ENCODE results near the gene TCOF1. TPM values are rescaled to one million over a fixed set of nuclear protein-coding genes. Genes with fewer than 3 reads are reported as not detected.

Gene TCOF1
- total and polyA plus RNA-seq, 2 of the 8 experiments (the other 6 are each of a cell fraction or from before 2014, with no cell fraction given): 35.9 to 170 TPM

DNA sequence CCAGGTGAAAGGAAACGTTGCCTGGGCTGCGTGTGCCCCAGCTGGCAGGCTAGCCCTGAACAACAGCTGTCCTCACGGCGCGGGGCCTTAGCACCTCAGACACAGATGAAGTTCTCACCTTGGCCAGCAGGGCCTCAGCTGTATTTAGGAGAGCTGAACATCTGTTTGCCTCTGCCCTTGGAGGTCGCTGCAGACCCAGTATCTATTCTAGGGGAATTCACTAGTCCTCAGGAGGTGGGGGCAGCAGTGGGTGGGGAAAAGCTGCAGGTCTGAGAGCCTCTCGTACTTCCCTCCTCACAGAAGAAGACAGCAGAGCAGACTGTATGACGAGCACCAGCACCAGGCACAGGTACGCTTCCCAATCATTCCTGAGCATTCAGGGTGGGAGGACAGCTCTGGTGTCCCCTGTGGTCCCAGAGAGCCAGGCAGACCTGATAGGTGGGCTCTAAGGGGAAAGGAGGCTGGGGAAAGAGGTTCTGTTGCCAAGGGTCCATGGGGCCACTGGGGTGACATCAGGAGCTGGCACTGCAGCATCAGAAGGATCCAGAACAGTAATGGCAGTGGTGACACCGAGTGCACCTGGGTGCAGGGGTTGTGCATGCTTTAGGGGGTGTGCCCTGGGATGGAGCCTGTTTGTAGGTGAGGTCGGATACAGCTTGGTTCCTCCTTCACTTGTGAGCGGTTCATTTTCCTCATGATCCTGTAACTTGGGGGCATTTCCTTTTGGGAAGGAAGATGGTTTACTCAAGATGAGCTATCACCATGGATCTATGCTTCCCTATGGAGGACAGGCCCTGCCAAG is 41.4 kb downstream of the TCOF1 start:
- DNase-seq (ENCODE audit: low read depth in 1 of 2, low spot score in 2 of 2) (no peak), FAIRE-seq (no peak)
- Histone ChIP-seq H2BK5ac (ENCODE audit: low read depth, low read length) (no peak overlapping the region), H3K9ac (replicated peaks in 1 of 4; ENCODE audit: extremely low read depth in 1 of 4, low read depth in 3 of 4, low read length in 3 of 4) (no peak overlapping the region), H3K14ac (ENCODE audit: insufficient read length) (no peak overlapping the region), H4K91ac (replicated peaks; ENCODE audit: insufficient read length, low read length) (no peak overlapping the region), H3K27me3 (replicated peaks in 1 of 4; ENCODE audit: control insufficient read depth in 3 of 4, extremely low read depth in 1 of 4, insufficient read depth in 3 of 4, low read length in 3 of 4) (no peaks in the 10 kb centered on the region), H3K56ac (replicated peaks; ENCODE audit: insufficient read length, low read depth, low read length) (no peak overlapping the region), H3K36me3 (ENCODE audit: control insufficient read depth in 2 of 4, insufficient read depth in 4 of 4, low read length in 3 of 4) (peaks cover 38 to 83% (median 65%) of the 10 kb centered on the region in 4 experiments), H3K9me3 (ENCODE audit: insufficient read depth in 2 of 2, low read depth in 1 of 2, low read length in 1 of 2) (no peaks in the 10 kb centered on the region), H3K23me2 (ENCODE audit: low read depth, low read length) (no peaks in the 10 kb centered on the region), H3K79me1 (ENCODE audit: low read depth, low read length) (no peaks in the 10 kb centered on the region), H3K4ac (replicated peaks; ENCODE audit: insufficient read length, low read depth, low read length) (no peak overlapping the region), H4K20me1 (replicated peaks in 1 of 2; ENCODE audit: control insufficient read depth in 1 of 2, insufficient read depth in 2 of 2, low read length in 2 of 2) (peaks cover 6 to 11% of the 10 kb centered on the region in 2 experiments), H3K18ac (ENCODE audit: extremely low read depth, low read length) (no peak overlapping the region), H2BK20ac (ENCODE audit: low read length) (no peak overlapping the region), H3K23ac (ENCODE audit: insufficient read length) (no peak overlapping the region), H2AK5ac (ENCODE audit: low read depth, low read length) (no peak overlapping the region), H2BK120ac (replicated peaks; ENCODE audit: low read depth, low read length) (no peak overlapping the region), H4K5ac (ENCODE audit: insufficient read length, low read depth, low read length) (no peak overlapping the region), H3K79me2 (ENCODE audit: control insufficient read depth in 1 of 2, insufficient read depth in 2 of 2, low read length in 2 of 2) (no peaks in the 10 kb centered on the region), H3K4me1 (replicated peaks in 1 of 4; ENCODE audit: control insufficient read depth in 3 of 4, insufficient read depth in 4 of 4, low read length in 3 of 4) (no peaks in the 10 kb centered on the region), H3K4me3 (ENCODE audit: extremely low read depth in 1 of 4, insufficient read depth in 2 of 4, low read depth in 3 of 4, low read length in 4 of 4) (no peak overlapping the region), H2AFZ (ENCODE audit: low read length) (no peak overlapping the region), H2BK15ac (ENCODE audit: low read length) (no peak overlapping the region), H3K4me2 (ENCODE audit: insufficient read depth in 1 of 2, low read depth in 2 of 2, low read length in 2 of 2) (no peak overlapping the region), H4K8ac (ENCODE audit: extremely low read depth, insufficient read depth, low read length) (no peak overlapping the region), H2BK12ac (ENCODE audit: low read depth, low read length) (no peak overlapping the region), H3K27ac (ENCODE audit: low read depth, low read length) (no peak overlapping the region; the same call in 1 of the 2 replicates)
- ChIA-PET CTCF (ENCODE audit: partially characterized antibody) (interaction anchor here (0.5 to 16.9 kb wide), 28 partner anchors 10 to 316 kb away, joined by 3 to 274 read pairs (median 4); partner anchors contain the start of gene CD74), POLR2A (ENCODE audit: partially characterized antibody) (interaction anchor here (0.6 to 19.1 kb wide), 8 partner anchors 7 to 47 kb away, joined by 3 to 455 read pairs (median 6); partner anchors contain the start of genes CD74 and TCOF1)
- WGBS, 2 experiments (ENCODE audit: extremely low coverage in 1 of 2, insufficient coverage in 1 of 2, insufficient read length in 1 of 2, insufficient replicate concordance in 2 of 2, low coverage in 1 of 2, low lambda C conversion rate in 2 of 2, missing lambda C conversion rate in 1 of 2): 86% methylated on average over 11 of the region's 12 CpGs; no CpG with 5 or more reads in 1 of the 2 experiments
- TF ChIP-seq, protein P1, sequence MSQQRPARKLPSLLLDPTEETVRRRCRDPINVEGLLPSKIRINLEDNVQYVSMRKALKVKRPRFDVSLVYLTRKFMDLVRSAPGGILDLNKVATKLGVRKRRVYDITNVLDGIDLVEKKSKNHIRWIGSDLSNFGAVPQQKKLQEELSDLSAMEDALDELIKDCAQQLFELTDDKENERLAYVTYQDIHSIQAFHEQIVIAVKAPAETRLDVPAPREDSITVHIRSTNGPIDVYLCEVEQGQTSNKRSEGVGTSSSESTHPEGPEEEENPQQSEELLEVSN (IDR thresholded peaks at IDR 0.05): no peak
- TF ChIP-seq EGR1 (IDR thresholded peaks at IDR 0.05; ENCODE audit: borderline replicate concordance, low read depth, low read length) (no peak), EZH2 (IDR thresholded peaks at IDR 0.05; ENCODE audit: low read depth, low read length, severe bottlenecking) (no peak), RNF2 (IDR thresholded peaks at IDR 0.05; ENCODE audit: borderline replicate concordance, low read depth, low read length, missing control alignments, poor library complexity, severe bottlenecking) (no peak), POLR2AphosphoS5 (IDR thresholded peaks at IDR 0.05; ENCODE audit: low read depth, low read length) (0 out of 2 replicates have a peak, but pooled peaks have one; percentile 15), JUN (IDR thresholded peaks at IDR 0.05; ENCODE audit: low read depth, low read length) (no peak)
- TF ChIP-seq, protein P2, sequence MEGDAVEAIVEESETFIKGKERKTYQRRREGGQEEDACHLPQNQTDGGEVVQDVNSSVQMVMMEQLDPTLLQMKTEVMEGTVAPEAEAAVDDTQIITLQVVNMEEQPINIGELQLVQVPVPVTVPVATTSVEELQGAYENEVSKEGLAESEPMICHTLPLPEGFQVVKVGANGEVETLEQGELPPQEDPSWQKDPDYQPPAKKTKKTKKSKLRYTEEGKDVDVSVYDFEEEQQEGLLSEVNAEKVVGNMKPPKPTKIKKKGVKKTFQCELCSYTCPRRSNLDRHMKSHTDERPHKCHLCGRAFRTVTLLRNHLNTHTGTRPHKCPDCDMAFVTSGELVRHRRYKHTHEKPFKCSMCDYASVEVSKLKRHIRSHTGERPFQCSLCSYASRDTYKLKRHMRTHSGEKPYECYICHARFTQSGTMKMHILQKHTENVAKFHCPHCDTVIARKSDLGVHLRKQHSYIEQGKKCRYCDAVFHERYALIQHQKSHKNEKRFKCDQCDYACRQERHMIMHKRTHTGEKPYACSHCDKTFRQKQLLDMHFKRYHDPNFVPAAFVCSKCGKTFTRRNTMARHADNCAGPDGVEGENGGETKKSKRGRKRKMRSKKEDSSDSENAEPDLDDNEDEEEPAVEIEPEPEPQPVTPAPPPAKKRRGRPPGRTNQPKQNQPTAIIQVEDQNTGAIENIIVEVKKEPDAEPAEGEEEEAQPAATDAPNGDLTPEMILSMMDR (IDR thresholded peaks at IDR 0.05; ENCODE audit: control extremely low read depth in 1 of 3, insufficient read depth in 1 of 3, low read depth in 1 of 3, low read length in 3 of 3): peak in 2 of 3 experiments; percentile 58 to 65; a peak in 3 of 4 replicates
